HepG2 (cell line): ENCODE results near the gene CD7. TPM values are rescaled to one million over a fixed set of nuclear protein-coding genes. Genes with fewer than 3 reads are reported as not detected.

Source experiments
- ADNP ChIP-seq: sonication (generic); formaldehyde crosslinking; IDR thresholded peaks from 2 replicates; pipeline ENCODE4 v1.4.0; 2020; ENCODE audit warnings: missing genetic modification reagents
- DDIT3 ChIP-seq: sonication (generic); formaldehyde crosslinking; IDR thresholded peaks from 2 replicates; pipeline ENCODE4 v1.4.0; 2020; ENCODE audit warnings: mild to moderate bottlenecking, missing genetic modification reagents
- DZIP1 ChIP-seq: sonication (generic); formaldehyde crosslinking; IDR thresholded peaks from 2 replicates; pipeline ENCODE4 v1.5.0; 2020; ENCODE audit warnings: mild to moderate bottlenecking, missing genetic modification reagents
- HMGA1 ChIP-seq: sonication (generic); formaldehyde crosslinking; conservative IDR thresholded peaks from 2 replicates; pipeline ENCODE4 v1.4.0; 2020; ENCODE audit warnings: missing genetic modification reagents
- KDM6A ChIP-seq: IDR thresholded peaks from 2 replicates; pipeline ENCODE4 v1.6.1; 2016; ENCODE audit warnings: low read depth
- MYC ChIP-seq: sonication (generic); formaldehyde crosslinking; IDR thresholded peaks from 2 replicates; pipeline ENCODE4 v1.9.0; 2021; ENCODE audit warnings: missing genetic modification reagents, borderline replicate concordance
- NR2F2 ChIP-seq: IDR thresholded peaks from 2 replicates; pipeline ENCODE4 v1.6.1; 2012; ENCODE audit warnings: low read depth, inconsistent platforms, borderline replicate concordance
- RORA ChIP-seq: sonication (generic); formaldehyde crosslinking; IDR thresholded peaks from 2 replicates; pipeline ENCODE4 v1.5.0; 2020; ENCODE audit warnings: mild to moderate bottlenecking, missing genetic modification reagents, moderate library complexity
- ZNF142 ChIP-seq: sonication (generic); formaldehyde crosslinking; IDR thresholded peaks from 2 replicates; pipeline ENCODE4 v1.4.0; 2020; ENCODE audit warnings: missing genetic modification reagents
- ZNF431 ChIP-seq: sonication (generic); formaldehyde crosslinking; IDR thresholded peaks from 2 replicates; pipeline ENCODE4 v1.9.0; 2022; ENCODE audit warnings: missing genetic modification reagents, low read depth, mild to moderate bottlenecking, borderline replicate concordance
- ZNF639 ChIP-seq: conservative IDR thresholded peaks from 2 replicates; pipeline ENCODE4 v1.6.1; 2018; ENCODE audit warnings: missing genetic modification reagents
- ZNF772 ChIP-seq: sonication (generic); formaldehyde crosslinking; IDR thresholded peaks from 2 replicates; pipeline ENCODE4 v1.5.0; 2020; ENCODE audit warnings: mild to moderate bottlenecking, missing genetic modification reagents
- ZXDC ChIP-seq: sonication (generic); formaldehyde crosslinking; IDR thresholded peaks from 2 replicates; pipeline ENCODE4 v1.5.0; 2020; ENCODE audit warnings: mild to moderate bottlenecking, missing genetic modification reagents
- polyA plus RNA-seq, 8 experiments: library from polyadenylated mRNA; depleted of rRNA in 3 of 8; stranded (reverse) in 7 of 8; unstranded in 1 of 8; fragments of >200 nt; fragmentation: Illumina TruSeq in 4 of 8; extraction: Trizol in 4 of 8; gene quantifications; 2 replicates each; pipeline versions ENCODE4 v1.2.1 to v1.2.3, GENCODE V29; 2011 to 2016; ENCODE audit warnings: low read depth in 4 of 8, missing spikeins in 1 of 8, mixed read lengths in 1 of 8; ENCODE audit not compliant: insufficient read depth in 1 of 8
- total RNA-seq, 5 experiments: library from RNA; depleted of rRNA; stranded (reverse); fragments of >200 nt; fragmentation: Illumina TruSeq; extraction: Trizol; gene quantifications; 2 replicates each; pipeline ENCODE4 v1.2.3, GENCODE V29; 2016; ENCODE audit warnings: low read depth in 1 of 5

CD7 gene
- total and polyA plus RNA-seq, 2 of the 13 experiments (the other 11 are each of a cell fraction or from before 2014, with no cell fraction given): 67.6 to 76.4 TPM

- TF ChIP-seq ZNF142 (CRISPR knock-in tag) (0 out of 2 replicates have a peak, but pooled peaks have one; percentile 29), HMGA1 (CRISPR knock-in tag) (no peak), ZNF772 (peak; percentile 81), ADNP (CRISPR knock-in tag) (peak; percentile 94), ZNF639 (CRISPR knock-in tag) (no peak; the same call in 1 of the 2 replicates), RORA (CRISPR knock-in tag) (no peak), DZIP1 (CRISPR knock-in tag) (no peak), NR2F2 (no peak; the same call in 1 of the 2 replicates), MYC (peak; percentile 96), DDIT3 (CRISPR knock-in tag) (no peak), ZXDC (CRISPR knock-in tag) (no peak; the same call in 1 of the 2 replicates), ZNF431 (peak; percentile 46; the same call in 1 of the 2 replicates), KDM6A (CRISPR knock-in tag) (peak; percentile 75)
These were observed 29.3 kb downstream of the CD7 start (continued) for GRCh38 chr17:82287868-82288801.
